ENCODE data around the gene MANF. TPM values are rescaled to one million over a fixed set of nuclear protein-coding genes. Genes with fewer than 3 reads are reported as not detected.

The MANF gene
- total and polyA plus RNA-seq, 2 of the 13 experiments (the other 11 are each of a cell fraction or from before 2014, with no cell fraction given) = 55.4 to 269 TPM

GRCh38 chr3:51340989-51341636 is 44.0 kb upstream of the MANF start:
- no peak for TF ChIP-seq HOXD1 (CRISPR knock-in tag; IDR thresholded peaks at IDR 0.05)
- no peak for TF ChIP-seq NR2C2 (CRISPR knock-in tag; IDR thresholded peaks at IDR 0.05; ENCODE audit: borderline replicate concordance)
- TF ChIP-seq RBM39 (IDR thresholded peaks at IDR 0.05; ENCODE audit: low read depth, low read length, poor library complexity, severe bottlenecking) = no peak
- no peak for TF ChIP-seq ZNF790 (CRISPR knock-in tag; IDR thresholded peaks at IDR 0.05; ENCODE audit: borderline replicate concordance)
- TF ChIP-seq REST (IDR thresholded peaks at IDR 0.05; ENCODE audit: borderline replicate concordance in 1 of 2, low read depth in 1 of 2, low read length in 2 of 2) = no peak
- no peak for TF ChIP-seq PREB (CRISPR knock-in tag; IDR thresholded peaks at IDR 0.05)
- no peak for TF ChIP-seq SMARCC2 (IDR thresholded peaks at IDR 0.05)
- TF ChIP-seq RELA (CRISPR knock-in tag; IDR thresholded peaks at IDR 0.05) = no peak
- no peak for TF ChIP-seq ZBTB49 (CRISPR knock-in tag; IDR thresholded peaks at IDR 0.05; ENCODE audit: borderline replicate concordance)
- no peak for TF ChIP-seq ETS1 (CRISPR knock-in tag; IDR thresholded peaks at IDR 0.05)
- TF ChIP-seq HNRNPL (IDR thresholded peaks at IDR 0.05; ENCODE audit: low read depth, low read length) = no peak
- intact Hi-C loops (cut with micrococcal nuclease; ENCODE audit: unreplicated experiment) (no loop called here), in situ Hi-C loops (cut with HindIII; ENCODE audit: extremely low pct_ligation_motif_present, low pct_unique_long_range_greater_than_20kb) (no loop called here)
- WGBS (ENCODE audit: low lambda C conversion rate) = 81% methylated on average over 4 of the region's 8 CpGs
- Histone ChIP-seq H3K27ac (ENCODE audit: extremely low read length, insufficient read depth, low read length) (no peak overlapping the region), H2AFZ (ENCODE audit: low read length) (no peak overlapping the region), H3K9ac (ENCODE audit: insufficient read depth, low read depth, low read length) (no peak overlapping the region), H3K79me2 (ENCODE audit: insufficient read depth, low read length) (no peaks in the 10 kb centered on the region), H3K36me3 (replicated peaks in 1 of 2; ENCODE audit: control insufficient read depth in 1 of 2, insufficient read depth in 2 of 2, low read length in 2 of 2) (no peaks in the 10 kb centered on the region), H4K20me1 (ENCODE audit: insufficient read depth, low read length) (no peaks in the 10 kb centered on the region), H3K9me3 (ENCODE audit: low read length) (no peaks in the 10 kb centered on the region), H3K4me2 (ENCODE audit: low read depth, low read length) (no peak overlapping the region), H3K27me3 (ENCODE audit: control insufficient read depth in 1 of 2, insufficient read depth in 2 of 2, low read length in 2 of 2) (no peaks in the 10 kb centered on the region; a peak in 2 of 5 replicates), H3K4me3 (replicated peaks in 1 of 3; ENCODE audit: insufficient read depth in 1 of 3, low read depth in 2 of 3, low read length in 3 of 3) (no peak overlapping the region), H3K4me1 (ENCODE audit: insufficient read depth, low read length) (peaks cover 21% of the 10 kb centered on the region)
- BruUV-seq (replicated peaks) = no TSS peak
- ChIA-PET POLR2A (interaction anchor here (1.0 kb wide), 2 partner anchors 44 kb away, joined by 3 read pairs; partner anchors contain the start of gene MANF), CTCF (ENCODE audit: low intra/inter-chr PET ratio, low total read pairs) (no interaction called here)
- FAIRE-seq = no peak
- no peak for ATAC-seq
- peak; percentile 14 for DNase-seq (ENCODE audit: low spot score)

Measured in HepG2 (cell line).